SK-N-SH (cell line): ENCODE measurements around the gene GRID2IP. TPM values are rescaled to one million over a fixed set of nuclear protein-coding genes. Genes with fewer than 3 reads are reported as not detected.

Experiments used
- CTCF ChIA-PET: fragments of 300-600, 350-600 bp; formaldehyde crosslinking; extraction: SDS; loops from one replicate; lab custom pipeline; 2021; lab: Yijun Ruan, JAX
- POLR2A ChIA-PET: fragments of 350-600 bp; sonication (Branson Sonifier 250); formaldehyde crosslinking; extraction: SDS; loops from one replicate; lab custom pipeline; 2020; ENCODE audit warnings: antibody characterized with exemption, inconsistent platforms; lab: Yijun Ruan, JAX
- DNase-seq: peaks from one replicate; pipeline ENCODE4 v3.0.0; 2012
- H2AFZ ChIP-seq: fragments of 200-600 bp; sonication (generic); 2 replicates; pipeline ENCODE4 v1.8.1; 2016; ENCODE audit warnings: antibody characterized with exemption, mild to moderate bottlenecking, low read depth
- H3F3A ChIP-seq: fragments of 200-600 bp; sonication (generic); replicated peaks from 2 replicates; pipeline ENCODE3; 2016; ENCODE audit warnings: antibody characterized with exemption, mild to moderate bottlenecking; ENCODE audit not compliant: insufficient read depth
- H3K27ac ChIP-seq, 2 experiments: fragments of 200-500 bp in 1 of 2; fragments of 200-600 bp in 1 of 2; sonication (Bioruptor generic) in 1 of 2; sonication (generic), shearing (Covaris generic) in 1 of 2; 2 replicates each; pipeline versions ENCODE4 v1.5.1 to v1.6.1; 2014 to 2016; ENCODE audit warnings: low read depth in 2 of 2, inconsistent platforms in 1 of 2, low read length in 1 of 2, mild to moderate bottlenecking in 1 of 2, mixed read lengths in 1 of 2
- H3K27me3 ChIP-seq: fragments of 200-600 bp; sonication (generic), shearing (Covaris generic); 2 replicates; pipeline ENCODE4 v1.6.1; 2016; ENCODE audit warnings: mixed run types; ENCODE audit not compliant: insufficient read depth
- H3K36me3 ChIP-seq, 2 experiments: fragments of 200-500 bp in 1 of 2; fragments of 200-600 bp in 1 of 2; sonication (Bioruptor generic) in 1 of 2; sonication (generic) in 1 of 2; replicated peaks in 1 of 2; 2 replicates each; pipeline versions ENCODE3 to v1.5.1; 2014 to 2016; ENCODE audit warnings: low read length in 1 of 2, mild to moderate bottlenecking in 1 of 2; ENCODE audit not compliant: insufficient read depth in 2 of 2, control insufficient read depth in 1 of 2
- H3K4me1 ChIP-seq, 2 experiments: fragments of 200-500 bp in 1 of 2; fragments of 200-600 bp in 1 of 2; sonication (Bioruptor generic) in 1 of 2; sonication (generic), shearing (Covaris generic) in 1 of 2; 2 replicates each; pipeline versions ENCODE4 v1.5.1 to v1.6.1; 2014 to 2016; ENCODE audit warnings: low read depth in 1 of 2, low read length in 1 of 2, mixed run types in 1 of 2; ENCODE audit not compliant: insufficient read depth in 2 of 2, control insufficient read depth in 1 of 2
- H3K4me2 ChIP-seq: fragments of 200-600 bp; sonication (generic), shearing (Covaris generic); 2 replicates; pipeline ENCODE4 v1.6.1; 2017; ENCODE audit warnings: mixed run types
- H3K4me3 ChIP-seq, 2 experiments: fragments of 200-500 bp in 1 of 2; fragments of 200-600 bp in 1 of 2; sonication (Bioruptor generic) in 1 of 2; sonication (generic), shearing (Covaris generic) in 1 of 2; 2 replicates each; pipeline versions ENCODE4 v1.5.1 to v1.8.1; 2014 to 2016; ENCODE audit warnings: low read depth in 2 of 2, inconsistent platforms in 1 of 2, low read length in 1 of 2, mild to moderate bottlenecking in 1 of 2, mixed read lengths in 1 of 2, moderate library complexity in 1 of 2
- H3K79me2 ChIP-seq: fragments of 200-600 bp; sonication (generic); 2 replicates; pipeline ENCODE4 v1.8.1; 2017; ENCODE audit warnings: mild to moderate bottlenecking; ENCODE audit not compliant: insufficient read depth
- H3K9ac ChIP-seq: fragments of 200-600 bp; sonication (generic); 2 replicates; pipeline ENCODE4 v1.6.1; 2017; ENCODE audit warnings: mixed run types
- H3K9me2 ChIP-seq: fragments of 200-600 bp; sonication (generic); 2 replicates; pipeline ENCODE4 v1.6.1; 2017; ENCODE audit warnings: mixed run types
- H3K9me3 ChIP-seq: fragments of 200-600 bp; sonication (generic); 2 replicates; pipeline ENCODE4 v1.6.1; 2017; ENCODE audit warnings: mixed run types, mild to moderate bottlenecking, moderate library complexity
- H4K20me1 ChIP-seq: fragments of 200-600 bp; sonication (generic); 2 replicates; pipeline ENCODE4 v1.6.1; 2017; ENCODE audit warnings: mild to moderate bottlenecking, mixed run types; ENCODE audit not compliant: insufficient read depth
- ELF1 ChIP-seq: IDR thresholded peaks from 2 replicates; pipeline ENCODE4 v1.4.0; 2012
- EP300 ChIP-seq, 2 experiments: IDR thresholded peaks; 2 replicates each; pipeline versions ENCODE4 v1.4.0 to v1.6.1; 2012; ENCODE audit warnings: borderline replicate concordance in 1 of 2, low read depth in 1 of 2, low read length in 1 of 2
- FOXM1 ChIP-seq: IDR thresholded peaks from 2 replicates; pipeline ENCODE4 v1.4.0; 2012; ENCODE audit warnings: low read depth, mild to moderate bottlenecking
- GATA2 ChIP-seq: sonication (generic); formaldehyde crosslinking; IDR thresholded peaks from 2 replicates; pipeline ENCODE4 v1.5.0; 2020; ENCODE audit warnings: mild to moderate bottlenecking, missing genetic modification reagents
- MAX ChIP-seq: IDR thresholded peaks from 2 replicates; pipeline ENCODE4 v1.4.0; 2012; ENCODE audit warnings: low read depth
- MEF2A ChIP-seq: IDR thresholded peaks from 2 replicates; pipeline ENCODE4 v1.4.0; 2012; ENCODE audit warnings: low read depth, borderline replicate concordance
- NFIC ChIP-seq: IDR thresholded peaks from 2 replicates; pipeline ENCODE4 v1.4.0; 2012; ENCODE audit warnings: borderline replicate concordance
- PBX3 ChIP-seq: IDR thresholded peaks from 2 replicates; pipeline ENCODE4; 2012
- RAD21 ChIP-seq: IDR thresholded peaks from 2 replicates; pipeline ENCODE4 v1.6.1; 2012; ENCODE audit warnings: mild to moderate bottlenecking, low read length
- RCOR1 ChIP-seq: fragments of 150-350 bp; IDR thresholded peaks from 2 replicates; pipeline ENCODE4 v1.6.1; 2017; ENCODE audit warnings: antibody characterized with exemption, low read length
- RFX5 ChIP-seq: IDR thresholded peaks from 2 replicates; pipeline ENCODE4 v1.6.1; 2012; ENCODE audit warnings: mild to moderate bottlenecking, improper control_type of control experiment, low read length
- RXRA ChIP-seq: IDR thresholded peaks from 2 replicates; pipeline ENCODE4 v1.4.0; 2012; ENCODE audit warnings: low read depth, mild to moderate bottlenecking, borderline replicate concordance
- TAF1 ChIP-seq: IDR thresholded peaks from 2 replicates; pipeline ENCODE4 v1.6.1; 2012; ENCODE audit warnings: low read depth, mild to moderate bottlenecking, low read length, moderate library complexity, borderline replicate concordance
- TEAD4 ChIP-seq: IDR thresholded peaks from 2 replicates; pipeline ENCODE4 v1.4.0; 2012; ENCODE audit warnings: mild to moderate bottlenecking, borderline replicate concordance; ENCODE audit not compliant: insufficient read depth
- YY1 ChIP-seq: IDR thresholded peaks from 2 replicates; pipeline ENCODE4 v1.4.0; 2012; ENCODE audit warnings: low read depth, mild to moderate bottlenecking
- ZBTB33 ChIP-seq: IDR thresholded peaks from 2 replicates; pipeline ENCODE4 v1.4.0; 2012; ENCODE audit warnings: low read depth, borderline replicate concordance
- WGBS: methylation state at CpG from one replicate; pipeline ENCODE4 v1.1.6; 2017; ENCODE audit warnings: low lambda C conversion rate; 5-methylcytosine and 5-hydroxymethylcytosine counted together
- polyA plus RNA-seq, 3 experiments: library from polyadenylated mRNA; depleted of rRNA; stranded (reverse); fragments of >200 nt; gene quantifications; 2 replicates each; pipeline ENCODE4 v1.2.3, GENCODE V29; 2012
- TF ChIP-seq, protein P1 (sequence below): fragments of 150-350 bp; IDR thresholded peaks from 2 replicates; pipeline ENCODE4 v1.6.1; 2017; ENCODE audit warnings: antibody characterized with exemption, low read length, low read depth, borderline replicate concordance
- TF ChIP-seq, protein P2 (sequence below): IDR thresholded peaks from 2 replicates; pipeline ENCODE4 v1.6.1; 2012; ENCODE audit warnings: mild to moderate bottlenecking, low read depth, low read length, moderate library complexity

The GRID2IP gene
- polyA plus RNA-seq, 1 of the 3 experiments (the other 2 are of a cell fraction) = 0.03 TPM

- 60% methylated on average over 13 of the region's 13 CpGs for WGBS
- Histone ChIP-seq H3F3A (no peaks in the 10 kb centered on the region), H3K27me3 (peaks cover 63% of the 10 kb centered on the region), H3K4me2 (no peak overlapping the region), H3K4me3 (no peak overlapping the region), H3K4me1 (peaks cover 0 to 8% of the 10 kb centered on the region in 2 experiments; a peak in 1 of 4 replicates), H3K9me3 (no peaks in the 10 kb centered on the region), H3K36me3 (no peaks in the 10 kb centered on the region), H3K9ac (no peak overlapping the region), H3K9me2 (no peaks in the 10 kb centered on the region), H3K79me2 (no peaks in the 10 kb centered on the region), H4K20me1 (no peaks in the 10 kb centered on the region), H2AFZ (no peak overlapping the region)
- POLR2A ChIA-PET = no interaction called here
- no peak for TF ChIP-seq TEAD4
- TF ChIP-seq ELF1 = no peak
- no peak for TF ChIP-seq NFIC
- TF ChIP-seq PBX3 = no peak
- no peak for TF ChIP-seq MEF2A
- no peak for TF ChIP-seq RFX5
- no peak for TF ChIP-seq EP300 (IDR thresholded peaks at IDR 0.05; ENCODE audit: borderline replicate concordance in 1 of 2, low read depth in 1 of 2, low read length in 1 of 2)
- TF ChIP-seq ZBTB33 = no peak
- TF ChIP-seq FOXM1 = no peak
- TF ChIP-seq RAD21 = no peak
- TF ChIP-seq YY1 = no peak
- TF ChIP-seq RXRA = no peak
- TF ChIP-seq, protein P1, sequence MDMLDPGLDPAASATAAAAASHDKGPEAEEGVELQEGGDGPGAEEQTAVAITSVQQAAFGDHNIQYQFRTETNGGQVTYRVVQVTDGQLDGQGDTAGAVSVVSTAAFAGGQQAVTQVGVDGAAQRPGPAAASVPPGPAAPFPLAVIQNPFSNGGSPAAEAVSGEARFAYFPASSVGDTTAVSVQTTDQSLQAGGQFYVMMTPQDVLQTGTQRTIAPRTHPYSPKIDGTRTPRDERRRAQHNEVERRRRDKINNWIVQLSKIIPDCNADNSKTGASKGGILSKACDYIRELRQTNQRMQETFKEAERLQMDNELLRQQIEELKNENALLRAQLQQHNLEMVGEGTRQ = no peak
- TF ChIP-seq TAF1 = no peak
- no peak for TF ChIP-seq MAX
- TF ChIP-seq, protein P2, sequence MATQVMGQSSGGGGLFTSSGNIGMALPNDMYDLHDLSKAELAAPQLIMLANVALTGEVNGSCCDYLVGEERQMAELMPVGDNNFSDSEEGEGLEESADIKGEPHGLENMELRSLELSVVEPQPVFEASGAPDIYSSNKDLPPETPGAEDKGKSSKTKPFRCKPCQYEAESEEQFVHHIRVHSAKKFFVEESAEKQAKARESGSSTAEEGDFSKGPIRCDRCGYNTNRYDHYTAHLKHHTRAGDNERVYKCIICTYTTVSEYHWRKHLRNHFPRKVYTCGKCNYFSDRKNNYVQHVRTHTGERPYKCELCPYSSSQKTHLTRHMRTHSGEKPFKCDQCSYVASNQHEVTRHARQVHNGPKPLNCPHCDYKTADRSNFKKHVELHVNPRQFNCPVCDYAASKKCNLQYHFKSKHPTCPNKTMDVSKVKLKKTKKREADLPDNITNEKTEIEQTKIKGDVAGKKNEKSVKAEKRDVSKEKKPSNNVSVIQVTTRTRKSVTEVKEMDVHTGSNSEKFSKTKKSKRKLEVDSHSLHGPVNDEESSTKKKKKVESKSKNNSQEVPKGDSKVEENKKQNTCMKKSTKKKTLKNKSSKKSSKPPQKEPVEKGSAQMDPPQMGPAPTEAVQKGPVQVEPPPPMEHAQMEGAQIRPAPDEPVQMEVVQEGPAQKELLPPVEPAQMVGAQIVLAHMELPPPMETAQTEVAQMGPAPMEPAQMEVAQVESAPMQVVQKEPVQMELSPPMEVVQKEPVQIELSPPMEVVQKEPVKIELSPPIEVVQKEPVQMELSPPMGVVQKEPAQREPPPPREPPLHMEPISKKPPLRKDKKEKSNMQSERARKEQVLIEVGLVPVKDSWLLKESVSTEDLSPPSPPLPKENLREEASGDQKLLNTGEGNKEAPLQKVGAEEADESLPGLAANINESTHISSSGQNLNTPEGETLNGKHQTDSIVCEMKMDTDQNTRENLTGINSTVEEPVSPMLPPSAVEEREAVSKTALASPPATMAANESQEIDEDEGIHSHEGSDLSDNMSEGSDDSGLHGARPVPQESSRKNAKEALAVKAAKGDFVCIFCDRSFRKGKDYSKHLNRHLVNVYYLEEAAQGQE = no peak
- TF ChIP-seq RCOR1 = no peak
- no peak for TF ChIP-seq GATA2 (CRISPR knock-in tag)
- TF ChIP-seq, all 33 proteins: peak for 0
- CTCF ChIA-PET = interaction anchor here (1.8 kb wide), 1 partner anchor 15 kb away, joined by 4 read pairs; no protein-coding TSS in a partner anchor
- no peak overlapping the region for H3K27ac ChIP-seq
- DNase-seq = no peak
Observed at GRCh38 chr7:6528401-6529130, 22.7 kb downstream of the GRID2IP start.
